ENCODE results near the gene NXN. TPM values are rescaled to one million over a fixed set of nuclear protein-coding genes. Genes with fewer than 3 reads are reported as not detected.

Gene NXN
- total RNA-seq, 1 experiment from 2014 or later, result not detected

DNA sequence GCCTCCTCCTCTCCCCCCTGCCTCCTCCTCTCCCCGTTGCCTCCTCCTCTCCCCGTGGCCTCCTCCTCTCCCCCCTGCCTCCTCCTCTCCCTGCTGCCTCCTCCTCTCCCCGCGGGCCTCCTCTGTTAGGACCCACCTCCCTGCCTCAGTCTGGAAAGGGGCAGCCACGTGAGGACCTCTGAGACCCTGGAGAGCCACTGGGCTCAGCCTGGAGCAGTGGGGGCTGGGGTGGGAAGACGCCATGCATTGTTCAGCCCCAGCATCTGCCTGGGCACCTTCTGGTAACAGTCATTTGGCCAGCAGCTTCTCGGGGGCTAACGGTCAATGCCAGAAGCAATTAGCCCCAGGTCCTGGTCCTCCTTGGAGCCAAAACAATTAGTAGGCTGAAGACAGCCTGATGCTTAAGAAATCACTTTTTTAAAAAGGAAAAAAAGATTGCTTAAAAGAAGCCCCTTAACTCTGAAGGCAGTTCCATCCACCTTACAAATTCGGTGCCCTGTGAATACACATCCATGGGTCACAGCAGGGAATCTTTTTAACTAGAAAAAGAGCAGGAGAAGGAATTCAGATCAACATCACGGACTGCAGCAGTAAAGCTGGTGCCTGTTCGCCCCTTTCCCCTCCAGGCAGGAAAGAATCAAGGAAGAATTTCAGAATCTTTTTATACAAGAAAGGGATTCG, 29.8 kb downstream of the NXN start:
- H2AFZ ChIP-seq (ENCODE audit: low read length), result no peak overlapping the region
- H4K20me1 ChIP-seq (ENCODE audit: insufficient read depth, low read depth, low read length), result no peaks in the 10 kb centered on the region
- no peak for DNase-seq
- H3K79me2 ChIP-seq (ENCODE audit: low read length), result no peaks in the 10 kb centered on the region
- H3K4me3 ChIP-seq (ENCODE audit: low read length), result no peak overlapping the region
- no peaks in the 10 kb centered on the region for H3K4me1 ChIP-seq (ENCODE audit: low read length)
- no peak overlapping the region for H3K4me2 ChIP-seq (ENCODE audit: low read depth, low read length, poor library complexity, severe bottlenecking)
- no peaks in the 10 kb centered on the region for H3K27me3 ChIP-seq (ENCODE audit: low read length)
- H3K9me3 ChIP-seq (ENCODE audit: low read length), result peaks cover 3% of the 10 kb centered on the region; the same call in 1 of the 2 replicates
- no peaks in the 10 kb centered on the region for H3K36me3 ChIP-seq (ENCODE audit: insufficient read depth, low read length)
- no peaks in the 10 kb centered on the region for H3K9me2 ChIP-seq (replicated peaks; ENCODE audit: insufficient read depth, low read length)
- H3K9ac ChIP-seq (ENCODE audit: low read length), result no peak overlapping the region
- no peak overlapping the region for H3K27ac ChIP-seq (ENCODE audit: low read length)

DNA sequence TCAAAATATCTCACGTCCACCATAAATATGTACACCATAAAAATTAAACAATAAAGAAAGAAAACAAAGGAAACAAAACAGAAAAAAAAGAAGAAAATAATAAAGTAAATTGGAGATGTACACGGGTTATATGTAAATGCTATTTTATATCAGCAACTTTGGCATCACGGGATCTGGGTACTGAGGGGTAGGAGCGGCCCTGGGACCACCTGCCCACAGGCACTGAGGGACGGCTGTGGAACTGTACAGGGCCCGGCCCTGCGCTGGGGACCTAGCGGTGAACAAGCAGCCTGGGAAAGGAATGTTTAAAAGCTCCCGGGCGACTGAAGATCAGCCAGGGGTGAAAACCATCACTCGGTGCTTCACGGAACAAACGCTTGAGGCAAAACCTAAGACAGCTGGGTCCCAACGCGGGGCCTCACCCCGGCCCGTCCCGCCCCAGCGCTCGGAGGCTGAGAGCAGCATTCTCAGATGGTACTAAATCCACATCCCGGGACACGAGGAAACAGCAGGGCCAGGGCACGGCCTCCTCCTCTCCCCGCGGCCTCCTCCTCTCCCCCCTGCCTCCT, 31.2 kb downstream of the NXN start:
- Histone ChIP-seq H3K79me2 (ENCODE audit: low read length) (no peaks in the 10 kb centered on the region), H2AFZ (ENCODE audit: low read length) (no peak overlapping the region), H3K27me3 (ENCODE audit: low read length) (no peaks in the 10 kb centered on the region), H3K4me1 (ENCODE audit: low read length) (no peaks in the 10 kb centered on the region), H3K4me2 (ENCODE audit: low read depth, low read length, poor library complexity, severe bottlenecking) (no peak overlapping the region), H3K4me3 (ENCODE audit: low read length) (no peak overlapping the region), H3K9me3 (ENCODE audit: low read length) (peaks cover 3% of the 10 kb centered on the region; the same call in 1 of the 2 replicates), H3K27ac (ENCODE audit: low read length) (no peak overlapping the region), H3K9me2 (replicated peaks; ENCODE audit: insufficient read depth, low read length) (no peaks in the 10 kb centered on the region), H3K36me3 (ENCODE audit: insufficient read depth, low read length) (no peaks in the 10 kb centered on the region), H3K9ac (ENCODE audit: low read length) (no peak overlapping the region), H4K20me1 (ENCODE audit: insufficient read depth, low read depth, low read length) (no peaks in the 10 kb centered on the region)
- no peak for DNase-seq

DNA sequence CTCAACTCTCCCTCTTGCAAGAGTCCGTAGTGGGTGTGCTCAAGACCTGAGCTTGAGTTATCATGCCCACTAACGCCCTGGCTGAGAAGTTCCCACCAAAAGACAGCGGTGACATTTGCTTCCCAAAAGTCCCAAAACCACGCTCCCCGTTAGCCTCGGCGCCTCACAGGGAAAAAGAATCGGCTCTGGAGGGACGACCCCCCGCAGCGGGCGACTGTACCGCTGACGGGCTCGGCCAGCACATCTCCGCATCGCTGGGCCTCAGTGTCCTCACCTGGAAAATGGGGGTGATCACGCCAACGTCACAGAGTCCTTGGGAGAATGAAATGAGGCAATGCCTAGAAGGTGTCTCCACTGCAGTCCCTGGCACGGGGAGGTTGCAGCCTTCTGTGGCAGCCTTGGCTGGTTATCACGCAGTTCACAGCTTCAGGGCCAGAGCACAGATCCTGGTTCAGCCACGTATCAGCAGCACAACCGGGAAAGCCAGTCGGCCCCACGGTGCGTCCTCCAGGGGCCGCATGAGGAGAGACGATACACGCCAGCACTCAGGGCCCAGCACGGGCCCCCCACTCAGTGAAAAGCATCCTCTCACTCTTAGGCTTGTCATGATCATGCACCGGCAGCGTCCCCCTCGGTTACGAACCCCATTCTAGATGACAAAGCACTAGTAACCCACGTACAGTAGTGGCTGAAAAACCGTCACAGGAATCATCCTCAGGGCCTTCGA, 32.9 kb downstream of the NXN start:
- Histone ChIP-seq H3K36me3 (ENCODE audit: insufficient read depth, low read length) (no peaks in the 10 kb centered on the region), H3K9me2 (replicated peaks; ENCODE audit: insufficient read depth, low read length) (no peaks in the 10 kb centered on the region), H3K27me3 (ENCODE audit: low read length) (no peaks in the 10 kb centered on the region), H3K79me2 (ENCODE audit: low read length) (no peaks in the 10 kb centered on the region), H3K9ac (ENCODE audit: low read length) (no peak overlapping the region), H3K9me3 (ENCODE audit: low read length) (peaks cover 3% of the 10 kb centered on the region; the same call in 1 of the 2 replicates), H3K4me2 (ENCODE audit: low read depth, low read length, poor library complexity, severe bottlenecking) (no peak overlapping the region), H3K4me1 (ENCODE audit: low read length) (no peaks in the 10 kb centered on the region), H2AFZ (ENCODE audit: low read length) (no peak overlapping the region), H4K20me1 (ENCODE audit: insufficient read depth, low read depth, low read length) (no peaks in the 10 kb centered on the region), H3K4me3 (ENCODE audit: low read length) (no peak overlapping the region), H3K27ac (ENCODE audit: low read length) (no peak overlapping the region)
- DNase-seq, result no peak

DNA sequence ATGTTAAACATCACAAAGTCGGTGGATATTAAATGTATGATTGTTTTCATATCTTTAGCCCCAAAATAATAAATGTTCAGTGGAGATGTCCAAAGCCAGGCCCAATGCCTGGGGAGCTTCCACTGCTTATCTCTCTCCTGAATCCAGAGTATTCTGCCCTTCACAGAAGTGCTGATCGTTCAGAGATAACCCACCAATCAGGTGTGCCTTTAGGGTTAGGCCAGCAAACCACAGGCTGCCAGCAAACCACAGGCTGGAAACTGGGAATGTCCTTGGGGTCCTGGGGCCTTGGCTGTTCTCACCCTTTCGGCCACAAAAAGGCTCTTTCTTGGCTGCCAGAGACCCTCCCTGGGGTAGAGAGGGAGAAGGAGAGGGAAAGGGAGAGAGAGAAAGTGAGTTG, 33.9 kb downstream of the NXN start:
- Histone ChIP-seq H3K36me3 (ENCODE audit: insufficient read depth, low read length) (no peaks in the 10 kb centered on the region), H2AFZ (ENCODE audit: low read length) (no peak overlapping the region), H3K27me3 (ENCODE audit: low read length) (no peaks in the 10 kb centered on the region), H3K9me3 (ENCODE audit: low read length) (peaks cover 3% of the 10 kb centered on the region; the same call in 1 of the 2 replicates), H3K9ac (ENCODE audit: low read length) (no peak overlapping the region), H3K9me2 (replicated peaks; ENCODE audit: insufficient read depth, low read length) (no peaks in the 10 kb centered on the region), H4K20me1 (ENCODE audit: insufficient read depth, low read depth, low read length) (no peaks in the 10 kb centered on the region), H3K27ac (ENCODE audit: low read length) (no peak overlapping the region), H3K4me3 (ENCODE audit: low read length) (no peak overlapping the region), H3K4me2 (ENCODE audit: low read depth, low read length, poor library complexity, severe bottlenecking) (no peak overlapping the region), H3K79me2 (ENCODE audit: low read length) (no peaks in the 10 kb centered on the region), H3K4me1 (ENCODE audit: low read length) (no peaks in the 10 kb centered on the region)
- DNase-seq, result no peak

DNA sequence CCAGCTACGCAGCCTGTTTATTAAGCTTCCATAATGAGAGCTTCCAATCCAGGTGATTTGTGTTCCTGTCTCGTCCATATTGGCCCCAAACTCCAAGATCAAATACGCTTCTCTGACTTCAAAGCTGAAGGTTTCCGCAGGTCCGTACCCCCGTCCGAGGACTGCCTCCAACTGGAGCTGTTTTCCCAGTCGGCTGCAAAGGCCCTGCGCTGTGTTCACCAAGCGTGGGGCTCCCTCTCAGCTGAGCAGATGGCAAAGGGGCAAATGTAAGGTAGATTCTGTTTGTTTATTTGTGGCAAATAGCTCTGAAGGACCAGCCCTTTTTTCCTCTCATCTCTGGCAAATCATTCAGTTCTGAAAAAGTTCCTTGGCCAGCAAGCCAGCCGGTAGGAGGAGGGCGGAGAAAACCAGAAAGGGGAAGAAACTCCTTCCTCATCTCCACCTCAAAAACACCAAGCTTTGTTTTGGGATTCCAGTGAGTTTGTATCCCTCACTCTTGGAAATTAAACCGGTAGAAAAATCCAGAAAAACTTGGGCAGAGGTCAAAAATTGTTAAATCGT, 35.2 kb downstream of the NXN start:
- no peaks in the 10 kb centered on the region for H3K9me3 ChIP-seq (ENCODE audit: low read length)
- no peaks in the 10 kb centered on the region for H3K4me1 ChIP-seq (ENCODE audit: low read length)
- no peaks in the 10 kb centered on the region for H3K9me2 ChIP-seq (replicated peaks; ENCODE audit: insufficient read depth, low read length)

DNA sequence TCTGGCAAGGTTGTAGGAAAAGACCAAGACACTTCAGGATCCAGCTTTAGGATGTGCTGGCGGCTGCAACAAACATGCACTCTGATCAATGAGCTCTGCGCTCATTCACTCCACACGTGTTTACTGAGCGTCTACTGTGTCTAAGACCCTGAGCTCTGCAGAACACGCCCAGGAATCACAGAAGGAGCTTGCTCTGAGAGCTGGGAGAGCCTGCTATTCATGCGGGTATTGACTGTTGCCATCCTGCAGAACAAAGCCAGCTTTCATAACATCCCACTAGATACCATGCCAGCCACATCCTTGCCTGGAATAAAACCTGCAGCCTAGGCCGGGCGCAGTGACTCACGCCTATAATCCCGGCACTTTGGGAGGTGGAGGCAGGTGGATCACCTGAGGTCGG, 44.1 kb downstream of the NXN start:
- no peaks in the 10 kb centered on the region for H3K36me3 ChIP-seq (ENCODE audit: insufficient read depth, low read length)
- no peak overlapping the region for H3K4me2 ChIP-seq (ENCODE audit: low read depth, low read length, poor library complexity, severe bottlenecking)
- no peaks in the 10 kb centered on the region for H3K9me2 ChIP-seq (replicated peaks; ENCODE audit: insufficient read depth, low read length)
- H3K27ac ChIP-seq (ENCODE audit: low read length), result no peak overlapping the region
- no peaks in the 10 kb centered on the region for H3K27me3 ChIP-seq (ENCODE audit: low read length)
- H3K4me1 ChIP-seq (ENCODE audit: low read length), result no peaks in the 10 kb centered on the region
- no peak overlapping the region for H2AFZ ChIP-seq (ENCODE audit: low read length)
- no peaks in the 10 kb centered on the region for H4K20me1 ChIP-seq (ENCODE audit: insufficient read depth, low read depth, low read length)
- no peak overlapping the region for H3K4me3 ChIP-seq (ENCODE audit: low read length)
- H3K9me3 ChIP-seq (ENCODE audit: low read length), result no peaks in the 10 kb centered on the region
- H3K79me2 ChIP-seq (ENCODE audit: low read length), result no peaks in the 10 kb centered on the region
- no peak for DNase-seq
- no peak overlapping the region for H3K9ac ChIP-seq (ENCODE audit: low read length)

More for the DNA sequence above, 35.2 kb downstream of the NXN start:
- Histone ChIP-seq H3K27ac (ENCODE audit: low read length) (no peak overlapping the region), H3K79me2 (ENCODE audit: low read length) (no peaks in the 10 kb centered on the region), H3K4me2 (ENCODE audit: low read depth, low read length, poor library complexity, severe bottlenecking) (no peak overlapping the region), H4K20me1 (ENCODE audit: insufficient read depth, low read depth, low read length) (no peaks in the 10 kb centered on the region), H2AFZ (ENCODE audit: low read length) (no peak overlapping the region), H3K4me3 (ENCODE audit: low read length) (no peak overlapping the region), H3K36me3 (ENCODE audit: insufficient read depth, low read length) (no peaks in the 10 kb centered on the region), H3K9ac (ENCODE audit: low read length) (no peak overlapping the region), H3K27me3 (ENCODE audit: low read length) (no peaks in the 10 kb centered on the region)
- no peak for DNase-seq

DNA sequence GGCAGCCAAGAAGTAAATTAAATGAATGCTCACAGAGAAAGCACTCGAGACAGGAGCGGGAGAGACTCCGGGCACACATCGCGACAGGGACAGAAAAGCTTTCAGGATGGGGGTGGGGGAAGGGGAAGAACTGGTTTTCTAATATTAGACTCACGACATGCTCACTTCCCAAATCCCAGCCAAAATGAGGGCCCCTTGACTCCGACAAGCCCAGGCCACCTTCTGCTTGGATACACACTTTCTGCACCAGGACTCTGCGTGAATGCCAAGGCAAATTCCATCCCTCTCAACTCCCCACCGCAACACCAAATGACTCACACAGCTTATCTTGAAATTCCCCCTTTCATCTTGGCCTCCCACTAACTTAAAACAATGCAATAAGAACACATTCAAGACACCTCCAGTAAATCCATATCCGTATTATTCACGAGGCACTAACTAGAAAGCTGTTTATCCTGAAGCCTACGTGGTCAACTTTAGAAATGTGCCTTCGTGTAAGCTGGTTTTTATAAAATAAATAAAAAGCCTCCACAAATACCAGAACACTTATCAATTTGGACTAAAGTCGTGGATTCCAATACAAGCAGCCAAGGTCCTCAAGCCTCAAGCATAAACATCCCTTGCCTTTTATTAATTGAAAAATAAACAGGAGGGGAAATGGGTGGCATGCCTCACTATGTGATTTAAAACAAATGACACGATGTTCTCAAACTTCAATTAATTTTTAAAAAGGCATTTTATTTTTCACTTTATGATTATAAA, 46.1 kb downstream of the NXN start:
- no peak overlapping the region for H2AFZ ChIP-seq (ENCODE audit: low read length)
- H3K27ac ChIP-seq (ENCODE audit: low read length), result no peak overlapping the region
- no peaks in the 10 kb centered on the region for H4K20me1 ChIP-seq (ENCODE audit: insufficient read depth, low read depth, low read length)
- no peak overlapping the region for H3K9ac ChIP-seq (ENCODE audit: low read length)
- no peaks in the 10 kb centered on the region for H3K27me3 ChIP-seq (ENCODE audit: low read length)
- H3K9me2 ChIP-seq (replicated peaks; ENCODE audit: insufficient read depth, low read length), result no peaks in the 10 kb centered on the region
- no peak for DNase-seq
- H3K4me1 ChIP-seq (ENCODE audit: low read length), result no peaks in the 10 kb centered on the region
- no peaks in the 10 kb centered on the region for H3K79me2 ChIP-seq (ENCODE audit: low read length)
- no peaks in the 10 kb centered on the region for H3K36me3 ChIP-seq (ENCODE audit: insufficient read depth, low read length)
- H3K9me3 ChIP-seq (ENCODE audit: low read length), result no peaks in the 10 kb centered on the region
- no peak overlapping the region for H3K4me2 ChIP-seq (ENCODE audit: low read depth, low read length, poor library complexity, severe bottlenecking)
- H3K4me3 ChIP-seq (ENCODE audit: low read length), result no peak overlapping the region

DNA sequence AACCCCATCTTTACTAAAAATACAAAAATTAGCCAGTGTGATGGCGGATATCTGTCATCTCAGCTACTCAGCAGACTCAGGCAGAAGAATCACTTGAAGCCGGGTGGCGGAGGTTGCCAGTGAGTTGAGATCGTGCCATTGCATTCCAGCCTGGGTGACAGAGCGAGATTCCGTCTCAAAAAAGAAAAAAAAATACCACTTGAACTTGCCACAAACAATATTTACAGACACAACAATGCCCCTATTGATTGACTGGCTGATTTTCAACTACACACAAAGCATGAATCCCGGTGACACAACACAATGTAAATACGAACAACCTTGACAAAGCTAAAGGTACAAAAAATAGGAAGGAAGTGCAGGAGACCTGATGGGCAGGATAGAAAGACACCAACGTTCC, 49.3 kb downstream of the NXN start:
- Histone ChIP-seq H2AFZ (ENCODE audit: low read length) (no peak overlapping the region), H3K4me2 (ENCODE audit: low read depth, low read length, poor library complexity, severe bottlenecking) (no peak overlapping the region), H3K9ac (ENCODE audit: low read length) (no peak overlapping the region), H3K4me1 (ENCODE audit: low read length) (no peaks in the 10 kb centered on the region), H3K36me3 (ENCODE audit: insufficient read depth, low read length) (no peaks in the 10 kb centered on the region), H3K9me2 (replicated peaks; ENCODE audit: insufficient read depth, low read length) (no peaks in the 10 kb centered on the region), H3K4me3 (ENCODE audit: low read length) (no peak overlapping the region), H4K20me1 (ENCODE audit: insufficient read depth, low read depth, low read length) (no peaks in the 10 kb centered on the region), H3K9me3 (ENCODE audit: low read length) (no peaks in the 10 kb centered on the region), H3K27me3 (ENCODE audit: low read length) (no peaks in the 10 kb centered on the region), H3K27ac (ENCODE audit: low read length) (no peak overlapping the region), H3K79me2 (ENCODE audit: low read length) (no peaks in the 10 kb centered on the region)
- no peak for DNase-seq
